A172 (cell line): ENCODE results near the gene RRAGA. TPM values are rescaled to one million over a fixed set of nuclear protein-coding genes. Genes with fewer than 3 reads are reported as not detected.
"Not testable (repeated sequence)": the region's sequence is repeated elsewhere in the genome, so short reads cannot be mapped to it uniquely, and the experiment has no call there.

Source experiments
- DNase-seq: peaks from one replicate; pipeline ENCODE4 v3.0.0-alpha.2; 2015; ENCODE audit warnings: low spot score
- total RNA-seq: library from RNA; depleted of rRNA; stranded (reverse); fragments of >200 nt; shearing (Covaris generic); gene quantifications from 2 replicates; pipeline ENCODE4 v1.2.3, GENCODE V29; 2014; rRNA removed

Gene RRAGA
- total RNA-seq, 1 experiment from 2014 or later = 37.0 TPM

- no peak for DNase-seq
Observed at GRCh38 chr9:19085295-19085694, 36.1 kb downstream of the RRAGA start.

- DNase-seq = peak; percentile 74
Observed at GRCh38 chr9:19087106-19088000, 38.1 kb downstream of the RRAGA start.

- DNase-seq = not testable (repeated sequence)
Observed at GRCh38 chr9:19097431-19097830, 48.2 kb downstream of the RRAGA start.

Other genes starting within 250 kb of the RRAGA start
- not detected in 2 replicates for gene SAXO1, start 16.2 kb upstream of the RRAGA start, total RNA-seq
- gene HAUS6, start 53.5 kb downstream of the RRAGA start, total RNA-seq = 39.7 and 40.4 TPM in 2 replicates
- not detected in 2 replicates for gene PLIN2, start 78.1 kb downstream of the RRAGA start, total RNA-seq
- 29.6 and 40.0 TPM in 2 replicates for gene DENND4C, start 181.3 kb downstream of the RRAGA start, total RNA-seq